GM12892 (cell line): Measurements from ENCODE around the gene SPINK13.
"Not testable (repeated sequence)": the region's sequence is repeated elsewhere in the genome, so short reads cannot be mapped to it uniquely, and the experiment has no call there.

Source experiments
- DNase-seq: peaks from one replicate; pipeline ENCODE4 v3.0.0; 2011; ENCODE audit not compliant: insufficient read length
- FAIRE-seq: peaks from 2 replicates; lab custom pipeline; 2011; peaks lifted over from hg19 to GRCh38; lab: Jason Lieb, UNC
- POLR2A ChIP-seq: IDR thresholded peaks from 2 replicates; pipeline ENCODE4 v1.6.1; 2011; ENCODE audit warnings: low read depth, low read length, control low read depth
- POLR2AphosphoS5 ChIP-seq: IDR thresholded peaks from 2 replicates; pipeline ENCODE4 v1.6.1; 2011; ENCODE audit warnings: low read depth, low read length, control low read depth
- TAF1 ChIP-seq: IDR thresholded peaks from 2 replicates; pipeline ENCODE4 v1.6.1; 2011; ENCODE audit warnings: low read depth, mild to moderate bottlenecking, control low read depth, low read length, borderline replicate concordance

SPINK13 gene

GRCh38 chr5:148290271-148291195 is 21.9 kb downstream of the SPINK13 start:
- no peak for TF ChIP-seq POLR2A
- TF ChIP-seq TAF1 = no peak
- TF ChIP-seq POLR2AphosphoS5 = no peak
- no peak for DNase-seq
- FAIRE-seq = no peak

DNA sequence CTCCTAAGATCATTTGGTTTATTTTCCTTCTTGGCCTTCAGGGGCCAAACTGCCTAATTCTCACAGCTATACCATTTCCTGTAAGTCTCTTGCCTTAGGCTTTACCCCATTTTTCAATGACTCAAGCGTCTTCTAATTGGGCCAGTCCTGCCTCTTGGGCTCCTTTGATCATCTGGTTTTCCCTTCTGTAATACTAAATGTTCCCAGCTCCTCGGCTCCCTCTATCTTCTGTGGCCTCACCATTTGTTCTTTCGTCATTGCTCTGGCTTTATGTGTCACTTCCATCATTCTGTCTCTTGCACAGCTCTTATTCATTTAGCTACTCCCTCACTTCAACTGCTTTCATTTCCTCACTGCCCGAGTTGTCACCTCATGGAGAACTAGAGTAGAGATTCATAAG is 29.1 kb downstream of the SPINK13 start:
- FAIRE-seq (no peak), DNase-seq (no peak)
- no peak for TF ChIP-seq POLR2AphosphoS5
- no peak for TF ChIP-seq TAF1
- no peak for TF ChIP-seq POLR2A

DNA sequence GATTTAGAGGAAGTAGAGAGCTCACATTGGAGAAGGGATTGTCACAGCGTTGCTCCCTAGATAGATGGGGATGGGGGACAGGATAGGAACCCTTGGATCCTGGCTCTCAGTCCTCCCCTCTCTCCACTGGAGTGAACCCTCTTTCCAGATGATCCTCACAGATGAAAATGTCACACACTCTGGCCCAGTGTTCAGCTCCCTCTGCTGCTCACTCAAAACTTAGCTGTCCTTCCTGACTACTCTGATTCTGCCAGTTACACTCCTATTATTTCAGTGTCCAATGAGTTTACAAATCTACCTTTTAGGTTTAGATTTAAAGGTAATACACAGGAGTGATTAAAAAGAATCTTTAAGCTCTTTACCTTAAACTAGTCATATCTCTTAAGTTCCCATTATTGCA is 37.9 kb downstream of the SPINK13 start:
- TF ChIP-seq POLR2A = no peak
- FAIRE-seq (no peak), DNase-seq (no peak)

GRCh38 chr5:148309019-148309418 is 40.4 kb downstream of the SPINK13 start:
- DNase-seq (no peak), FAIRE-seq (no peak)
- TF ChIP-seq POLR2A = no peak
- no peak for TF ChIP-seq TAF1

GRCh38 chr5:148309746-148310145 is 41.2 kb downstream of the SPINK13 start:
- TF ChIP-seq TAF1 (no peak), POLR2AphosphoS5 (no peak), POLR2A (no peak)
- DNase-seq = no peak
- no peak for FAIRE-seq

DNA sequence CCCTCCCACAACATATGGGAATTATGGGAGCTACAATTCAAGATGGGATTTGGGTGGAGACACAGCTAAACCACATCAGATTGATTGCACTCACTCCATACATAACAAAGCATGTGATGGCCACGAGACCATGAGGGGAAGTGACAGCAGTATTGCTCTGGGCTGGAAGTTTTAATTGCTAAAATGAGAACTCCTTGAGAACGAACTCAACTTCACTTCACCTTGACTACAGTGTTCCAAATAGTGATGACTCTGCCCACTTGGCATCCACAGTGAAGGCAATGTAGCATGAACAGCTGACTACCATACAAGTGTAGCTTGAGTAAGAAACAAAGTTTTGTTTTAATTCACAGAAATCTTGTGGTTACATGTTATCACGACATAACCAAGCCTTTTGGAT is 42.9 kb downstream of the SPINK13 start:
- no peak for TF ChIP-seq TAF1
- no peak for TF ChIP-seq POLR2AphosphoS5
- no peak for TF ChIP-seq POLR2A
- no peak for DNase-seq
- FAIRE-seq = no peak

GRCh38 chr5:148312153-148312552 is 43.6 kb downstream of the SPINK13 start, which contains the start of gene SPINK7:
Gene SPINK7, plus strand, starts transcription at chr5:148312423. Its CDS starts 61 bp downstream, at chr5:148312484.
- TF ChIP-seq POLR2A (no peak), POLR2AphosphoS5 (no peak), TAF1 (no peak)
- DNase-seq (no peak), FAIRE-seq (no peak)

GRCh38 chr5:148314187-148314586 is 45.6 kb downstream of the SPINK13 start:
- no peak for DNase-seq
- FAIRE-seq = no peak
- no peak for TF ChIP-seq POLR2A

- DNase-seq (no peak), FAIRE-seq (no peak)
- no peak for TF ChIP-seq TAF1
These were observed 46.1 kb downstream of the SPINK13 start for GRCh38 chr5:148314731-148315130.

DNA sequence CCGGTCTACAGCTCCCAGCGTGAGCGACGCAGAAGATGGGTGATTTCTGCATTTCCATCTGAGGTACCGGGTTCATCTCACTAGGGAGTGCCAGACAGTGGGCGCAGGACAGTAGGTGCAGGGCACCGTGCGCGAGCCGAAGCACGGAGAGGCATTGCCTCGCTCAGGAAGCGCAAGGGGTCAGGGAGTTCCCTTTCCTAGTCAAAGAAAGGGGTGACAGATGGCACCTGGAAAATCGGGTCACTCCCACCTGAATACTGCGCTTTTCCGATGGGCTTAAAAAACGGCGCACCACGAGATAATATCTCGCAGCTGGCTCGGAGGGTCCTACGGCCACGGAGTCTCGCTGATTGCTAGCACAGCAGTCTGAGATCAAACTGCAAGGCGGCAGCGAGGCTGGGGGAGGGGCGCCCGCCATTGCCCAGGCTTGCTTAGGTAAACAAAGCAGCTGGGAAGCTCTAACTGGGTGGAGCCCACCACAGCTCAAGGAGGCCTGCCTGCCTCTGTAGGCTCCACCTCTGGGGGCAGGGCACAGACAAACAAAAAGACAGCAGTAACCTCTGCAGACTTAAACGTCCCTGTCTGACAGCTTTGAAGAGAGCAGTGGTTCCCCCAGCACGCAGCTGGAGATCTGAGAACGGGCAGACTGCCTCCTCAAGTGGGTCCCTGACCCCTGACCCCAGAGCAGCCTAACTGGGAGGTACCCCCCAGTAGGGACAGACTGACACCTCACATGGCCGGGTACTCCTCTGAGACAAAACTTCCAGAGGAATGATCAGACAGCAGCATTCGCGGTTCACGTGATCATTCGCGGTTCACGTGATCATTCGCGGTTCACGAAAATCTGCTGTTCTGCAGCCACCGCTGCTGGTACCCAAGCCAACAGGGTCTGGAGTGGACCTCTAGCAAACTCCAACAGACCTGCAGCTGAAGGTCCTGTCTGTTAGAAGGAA is 51.7 kb downstream of the SPINK13 start:
- not testable (repeated sequence) for FAIRE-seq, DNase-seq

DNA sequence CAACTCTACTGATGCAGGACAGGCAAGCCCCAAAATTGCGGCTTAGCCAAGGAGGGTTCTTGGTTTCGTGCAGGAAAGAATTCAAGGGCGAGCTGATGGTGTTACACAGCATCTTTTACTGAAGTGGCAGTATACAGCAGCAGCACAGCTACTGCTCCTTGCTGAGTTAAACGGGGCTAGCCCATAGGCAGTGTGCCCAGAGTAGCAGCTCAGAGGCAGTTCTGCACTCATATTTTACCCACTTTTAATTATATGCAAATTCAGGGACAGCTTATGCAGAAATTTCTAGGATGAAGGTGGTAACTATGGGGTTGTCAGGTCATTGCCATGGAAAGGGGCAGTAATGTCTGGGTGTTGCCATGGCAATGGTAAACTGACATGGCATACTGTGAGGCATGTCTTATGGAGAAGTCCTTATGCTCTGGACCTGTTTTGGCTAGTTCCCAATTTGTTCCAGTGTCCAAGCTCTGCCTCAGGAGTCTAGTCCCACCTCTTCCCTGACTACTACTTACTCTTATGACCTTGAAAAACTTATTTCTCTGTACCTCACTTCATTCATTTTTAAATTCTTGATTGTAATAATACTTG is 64.8 kb downstream of the SPINK13 start:
- no peak for TF ChIP-seq POLR2A
- no peak for TF ChIP-seq POLR2AphosphoS5
- TF ChIP-seq TAF1 = no peak
- FAIRE-seq (no peak), DNase-seq (no peak)

DNA sequence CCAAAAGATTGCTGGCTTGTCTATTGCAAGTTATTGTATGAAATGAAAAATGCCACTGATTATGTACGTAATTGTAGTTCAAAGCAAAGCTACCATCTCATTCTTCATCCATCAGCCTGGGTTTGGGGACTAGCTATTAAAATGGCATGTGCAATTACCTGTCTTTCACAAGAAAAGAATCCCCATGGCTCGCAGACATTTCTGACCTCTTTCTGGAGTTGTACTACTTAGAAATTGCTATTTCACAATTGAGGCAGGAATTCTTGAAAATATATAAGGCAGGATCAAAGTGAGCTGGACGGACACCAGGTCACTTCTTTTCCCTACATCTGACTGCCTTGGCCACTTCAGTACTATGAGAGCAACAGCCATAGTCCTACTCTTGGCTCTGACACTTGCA is 66.7 kb downstream of the SPINK13 start, which contains the start of gene SPINK9:
SPINK9 (plus strand) TSS at position 301 of the 400 bp plus-strand sequence; CDS start at position 356, 55 bp downstream.
- DNase-seq (no peak), FAIRE-seq (no peak)
- TF ChIP-seq TAF1 (no peak), POLR2A (no peak), POLR2AphosphoS5 (no peak)
